GM12875 (cell line): ENCODE results near the gene MBD2.

Experiments
- H3K4me3 ChIP-seq: one replicate; pipeline ENCODE4 v1.5.1; 2011; ENCODE audit warnings: low read depth, low read length, control low read depth
- CTCF ChIP-seq: IDR thresholded peaks from 2 replicates; pipeline ENCODE4 v1.5.1; 2011; ENCODE audit warnings: low read depth, mild to moderate bottlenecking, control low read depth, inconsistent platforms, low read length, moderate library complexity, borderline replicate concordance; ENCODE audit not compliant: insufficient read depth

The MBD2 gene

GRCh38 chr18:54222922-54223567, 1.4 kb downstream of the MBD2 start:
- peak; percentile 49; the same call in 1 of the 2 replicates for TF ChIP-seq CTCF
- peak overlapping the region; percentile 78 for H3K4me3 ChIP-seq

- no peak overlapping the region for H3K4me3 ChIP-seq
- TF ChIP-seq CTCF, result no peak
Observed at GRCh38 chr18:54220406-54220805, 4.1 kb downstream of the MBD2 start.

GRCh38 chr18:54218803-54219202, 5.7 kb downstream of the MBD2 start:
- peak overlapping the region; percentile 19 for H3K4me3 ChIP-seq

GRCh38 chr18:54218299-54218698, 6.2 kb downstream of the MBD2 start:
- no peak for TF ChIP-seq CTCF
- no peak overlapping the region for H3K4me3 ChIP-seq

GRCh38 chr18:54217624-54218023, 6.8 kb downstream of the MBD2 start:
- no peak overlapping the region for H3K4me3 ChIP-seq
- TF ChIP-seq CTCF, result no peak

GRCh38 chr18:54215069-54215468, 9.4 kb downstream of the MBD2 start:
- no peak for TF ChIP-seq CTCF
- H3K4me3 ChIP-seq, result no peak overlapping the region

GRCh38 chr18:54210463-54210862, 14.0 kb downstream of the MBD2 start:
- no peak overlapping the region for H3K4me3 ChIP-seq

More at GRCh38 chr18:54210463-54210862, 14.0 kb downstream of the MBD2 start:
- TF ChIP-seq CTCF, result no peak
